Neural cell (in vitro differentiated cells): Measurements from ENCODE around the gene SETD5. TPM values are rescaled to one million over a fixed set of nuclear protein-coding genes. Genes with fewer than 3 reads are reported as not detected.

Source experiments
- H2AFZ ChIP-seq: fragments of 200-600, 300-800 bp; sonication (generic), shearing (Covaris generic); 2 replicates; pipeline ENCODE4 v1.6.0; 2014; ENCODE audit warnings: low read depth, mild to moderate bottlenecking, antibody characterized with exemption, low read length, moderate library complexity
- H3F3A ChIP-seq: fragments of 200-600 bp; shearing (Covaris generic); 2 replicates; pipeline ENCODE4 v1.6.1; 2016; ENCODE audit warnings: mild to moderate bottlenecking, moderate library complexity, mixed read lengths, antibody characterized with exemption, low read length; ENCODE audit not compliant: insufficient read depth, poor library complexity, severe bottlenecking
- H3K27ac ChIP-seq: fragments of 200-600, 300-800 bp; sonication (generic), shearing (Covaris generic); 2 replicates; pipeline ENCODE4 v1.5.1; 2014; ENCODE audit warnings: mild to moderate bottlenecking, low read length, moderate library complexity
- H3K27me3 ChIP-seq: fragments of 300-800, 200-600 bp; sonication (generic), shearing (Covaris generic); 2 replicates; pipeline ENCODE4 v1.6.0; 2014; ENCODE audit warnings: mild to moderate bottlenecking, low read depth, low read length, moderate library complexity; ENCODE audit not compliant: insufficient read depth
- H3K36me3 ChIP-seq: fragments of 300-800, 200-600 bp; sonication (generic), shearing (Covaris generic); 2 replicates; pipeline ENCODE4 v1.5.1; 2014; ENCODE audit warnings: mild to moderate bottlenecking, antibody characterized with exemption, low read length, moderate library complexity; ENCODE audit not compliant: insufficient read depth
- H3K4me2 ChIP-seq: fragments of 300-800, 200-600 bp; sonication (generic), shearing (Covaris generic); 2 replicates; pipeline ENCODE4 v1.6.0; 2014; ENCODE audit warnings: mild to moderate bottlenecking, low read length
- H3K4me3 ChIP-seq: fragments of 300-800, 200-600 bp; sonication (generic), shearing (Covaris generic); 2 replicates; pipeline ENCODE4 v1.5.1; 2014; ENCODE audit warnings: mild to moderate bottlenecking, low read length, moderate library complexity
- H3K79me2 ChIP-seq: fragments of 200-600 bp; shearing (Covaris generic); replicated peaks from 2 replicates; pipeline ENCODE4 v1.6.0; 2014; ENCODE audit warnings: mild to moderate bottlenecking, low read length, moderate library complexity; ENCODE audit not compliant: insufficient read depth
- H3K9ac ChIP-seq: fragments of 300-800, 200-600 bp; sonication (generic), shearing (Covaris generic); 2 replicates; pipeline ENCODE4 v1.6.1; 2016; ENCODE audit warnings: mild to moderate bottlenecking, low read length, mixed read lengths
- H3K9me2 ChIP-seq: fragments of 200-600 bp; shearing (Covaris generic); 2 replicates; pipeline ENCODE4 v1.6.1; 2016; ENCODE audit warnings: mild to moderate bottlenecking, low read length, mixed read lengths; ENCODE audit not compliant: insufficient read depth
- H3K9me3 ChIP-seq: fragments of 200-600, 300-800 bp; sonication (generic), shearing (Covaris generic); 2 replicates; pipeline ENCODE4 v1.6.1; 2016; ENCODE audit warnings: mild to moderate bottlenecking, mixed run types, low read length, moderate library complexity, mixed read lengths
- H4K20me1 ChIP-seq: fragments of 200-600 bp; shearing (Covaris generic); 2 replicates; pipeline ENCODE4 v1.6.1; 2016; ENCODE audit warnings: mild to moderate bottlenecking, mixed run types; ENCODE audit not compliant: insufficient read depth
- MXI1 ChIP-seq: fragments of 450-650 bp; conservative IDR thresholded peaks from 2 replicates; pipeline ENCODE4 v1.6.1; 2014; ENCODE audit warnings: antibody characterized with exemption, mild to moderate bottlenecking; ENCODE audit not compliant: poor library complexity, severe bottlenecking
- POLR2AphosphoS5 ChIP-seq: IDR thresholded peaks from 2 replicates; pipeline ENCODE4 v1.6.1; 2012
- RAD21 ChIP-seq: fragments of 450-650 bp; conservative IDR thresholded peaks from 2 replicates; pipeline ENCODE4 v1.6.1; 2014; ENCODE audit warnings: antibody characterized with exemption, mild to moderate bottlenecking, moderate library complexity
- polyA plus RNA-seq: library from polyadenylated mRNA; depleted of rRNA; stranded (reverse); fragments of >200 nt; gene quantifications from 2 replicates; pipeline ENCODE4 v1.2.3, GENCODE V29; 2014
- TF ChIP-seq, protein P1 (sequence below): IDR thresholded peaks from 2 replicates; pipeline ENCODE4 v1.6.1; 2012; ENCODE audit warnings: borderline replicate concordance
- TF ChIP-seq, protein P2 (sequence below): fragments of 450-650 bp; IDR thresholded peaks from 2 replicates; pipeline ENCODE4 v1.5.1; 2014; ENCODE audit warnings: antibody characterized with exemption, mild to moderate bottlenecking, moderate library complexity; ENCODE audit not compliant: poor library complexity, severe bottlenecking

SETD5 gene
- polyA plus RNA-seq, 1 donor from 2014 or later = 38.0 TPM

DNA sequence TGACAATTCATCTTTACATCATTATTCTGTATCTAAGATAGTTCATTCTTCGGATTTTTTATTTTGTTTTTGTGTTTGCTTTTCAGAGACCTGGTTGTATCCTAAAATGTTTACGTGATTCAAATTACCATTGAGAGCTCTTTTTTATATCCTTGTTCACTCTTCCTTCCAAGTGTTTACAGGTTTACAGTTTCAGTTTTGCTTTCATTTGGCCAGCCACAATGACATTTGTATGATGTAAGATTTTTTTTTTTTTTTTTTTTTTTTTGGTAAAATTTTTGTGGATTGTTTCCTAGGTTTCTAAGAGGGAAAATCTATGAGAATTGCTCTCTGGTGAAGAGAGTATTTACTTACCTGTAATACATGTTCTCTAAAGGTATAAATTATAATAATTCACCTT is 55.0 kb downstream of the SETD5 start:
- Histone ChIP-seq H3K4me3 (no peak overlapping the region), H3K9ac (no peak overlapping the region), H3F3A (no peaks in the 10 kb centered on the region), H3K27ac (no peak overlapping the region), H3K27me3 (no peaks in the 10 kb centered on the region), H3K79me2 (no peaks in the 10 kb centered on the region), H4K20me1 (no peaks in the 10 kb centered on the region), H3K9me2 (no peaks in the 10 kb centered on the region), H2AFZ (no peak overlapping the region), H3K4me2 (no peak overlapping the region), H3K36me3 (peaks cover 28% of the 10 kb centered on the region), H3K9me3 (no peaks in the 10 kb centered on the region)
- TF ChIP-seq, protein P1, sequence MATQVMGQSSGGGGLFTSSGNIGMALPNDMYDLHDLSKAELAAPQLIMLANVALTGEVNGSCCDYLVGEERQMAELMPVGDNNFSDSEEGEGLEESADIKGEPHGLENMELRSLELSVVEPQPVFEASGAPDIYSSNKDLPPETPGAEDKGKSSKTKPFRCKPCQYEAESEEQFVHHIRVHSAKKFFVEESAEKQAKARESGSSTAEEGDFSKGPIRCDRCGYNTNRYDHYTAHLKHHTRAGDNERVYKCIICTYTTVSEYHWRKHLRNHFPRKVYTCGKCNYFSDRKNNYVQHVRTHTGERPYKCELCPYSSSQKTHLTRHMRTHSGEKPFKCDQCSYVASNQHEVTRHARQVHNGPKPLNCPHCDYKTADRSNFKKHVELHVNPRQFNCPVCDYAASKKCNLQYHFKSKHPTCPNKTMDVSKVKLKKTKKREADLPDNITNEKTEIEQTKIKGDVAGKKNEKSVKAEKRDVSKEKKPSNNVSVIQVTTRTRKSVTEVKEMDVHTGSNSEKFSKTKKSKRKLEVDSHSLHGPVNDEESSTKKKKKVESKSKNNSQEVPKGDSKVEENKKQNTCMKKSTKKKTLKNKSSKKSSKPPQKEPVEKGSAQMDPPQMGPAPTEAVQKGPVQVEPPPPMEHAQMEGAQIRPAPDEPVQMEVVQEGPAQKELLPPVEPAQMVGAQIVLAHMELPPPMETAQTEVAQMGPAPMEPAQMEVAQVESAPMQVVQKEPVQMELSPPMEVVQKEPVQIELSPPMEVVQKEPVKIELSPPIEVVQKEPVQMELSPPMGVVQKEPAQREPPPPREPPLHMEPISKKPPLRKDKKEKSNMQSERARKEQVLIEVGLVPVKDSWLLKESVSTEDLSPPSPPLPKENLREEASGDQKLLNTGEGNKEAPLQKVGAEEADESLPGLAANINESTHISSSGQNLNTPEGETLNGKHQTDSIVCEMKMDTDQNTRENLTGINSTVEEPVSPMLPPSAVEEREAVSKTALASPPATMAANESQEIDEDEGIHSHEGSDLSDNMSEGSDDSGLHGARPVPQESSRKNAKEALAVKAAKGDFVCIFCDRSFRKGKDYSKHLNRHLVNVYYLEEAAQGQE = no peak
- TF ChIP-seq RAD21 = no peak

DNA sequence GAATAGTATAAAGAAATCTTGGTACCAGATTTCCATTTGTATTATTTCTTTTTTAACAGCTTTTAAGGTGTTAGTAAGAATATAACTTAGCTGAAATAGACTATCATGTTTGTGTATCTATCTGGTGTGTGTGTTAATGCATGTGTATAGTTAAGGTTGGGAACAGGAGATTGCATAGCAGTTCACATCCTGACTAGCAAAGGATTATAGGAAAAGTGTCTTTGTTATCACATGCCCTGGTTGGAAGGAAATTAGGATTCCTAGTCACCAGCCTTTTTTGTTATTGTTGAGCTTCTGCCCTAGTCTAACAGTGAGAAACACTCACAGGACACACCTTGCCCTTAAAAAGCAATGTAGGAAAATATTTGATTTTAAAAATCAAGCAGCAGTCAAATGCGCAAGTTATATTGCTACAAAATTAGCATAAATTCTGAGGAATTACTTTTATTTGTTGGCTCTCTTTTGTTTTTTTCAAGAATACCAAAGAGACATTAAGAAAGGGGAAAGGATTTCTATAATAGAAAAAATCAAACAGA is 58.2 kb downstream of the SETD5 start:
- H3K9me3 ChIP-seq = no peaks in the 10 kb centered on the region
- H3K79me2 ChIP-seq = no peaks in the 10 kb centered on the region
- H3K27me3 ChIP-seq = no peaks in the 10 kb centered on the region
- TF ChIP-seq POLR2AphosphoS5 = no peak
- TF ChIP-seq, protein P2, sequence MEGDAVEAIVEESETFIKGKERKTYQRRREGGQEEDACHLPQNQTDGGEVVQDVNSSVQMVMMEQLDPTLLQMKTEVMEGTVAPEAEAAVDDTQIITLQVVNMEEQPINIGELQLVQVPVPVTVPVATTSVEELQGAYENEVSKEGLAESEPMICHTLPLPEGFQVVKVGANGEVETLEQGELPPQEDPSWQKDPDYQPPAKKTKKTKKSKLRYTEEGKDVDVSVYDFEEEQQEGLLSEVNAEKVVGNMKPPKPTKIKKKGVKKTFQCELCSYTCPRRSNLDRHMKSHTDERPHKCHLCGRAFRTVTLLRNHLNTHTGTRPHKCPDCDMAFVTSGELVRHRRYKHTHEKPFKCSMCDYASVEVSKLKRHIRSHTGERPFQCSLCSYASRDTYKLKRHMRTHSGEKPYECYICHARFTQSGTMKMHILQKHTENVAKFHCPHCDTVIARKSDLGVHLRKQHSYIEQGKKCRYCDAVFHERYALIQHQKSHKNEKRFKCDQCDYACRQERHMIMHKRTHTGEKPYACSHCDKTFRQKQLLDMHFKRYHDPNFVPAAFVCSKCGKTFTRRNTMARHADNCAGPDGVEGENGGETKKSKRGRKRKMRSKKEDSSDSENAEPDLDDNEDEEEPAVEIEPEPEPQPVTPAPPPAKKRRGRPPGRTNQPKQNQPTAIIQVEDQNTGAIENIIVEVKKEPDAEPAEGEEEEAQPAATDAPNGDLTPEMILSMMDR = no peak
- no peak for TF ChIP-seq RAD21
- TF ChIP-seq, protein P1 = no peak
- no peak for TF ChIP-seq MXI1
- no peak overlapping the region for H2AFZ ChIP-seq
- no peak overlapping the region for H3K4me2 ChIP-seq
- no peaks in the 10 kb centered on the region for H3K9me2 ChIP-seq
- H3F3A ChIP-seq = no peaks in the 10 kb centered on the region
- no peak overlapping the region for H3K4me3 ChIP-seq
- no peak overlapping the region for H3K27ac ChIP-seq
- H3K9ac ChIP-seq = no peak overlapping the region
- H3K36me3 ChIP-seq = peaks cover 7% of the 10 kb centered on the region
- H4K20me1 ChIP-seq = no peaks in the 10 kb centered on the region
